ENCODE data around the gene NTN1.

NTN1 gene

DNA sequence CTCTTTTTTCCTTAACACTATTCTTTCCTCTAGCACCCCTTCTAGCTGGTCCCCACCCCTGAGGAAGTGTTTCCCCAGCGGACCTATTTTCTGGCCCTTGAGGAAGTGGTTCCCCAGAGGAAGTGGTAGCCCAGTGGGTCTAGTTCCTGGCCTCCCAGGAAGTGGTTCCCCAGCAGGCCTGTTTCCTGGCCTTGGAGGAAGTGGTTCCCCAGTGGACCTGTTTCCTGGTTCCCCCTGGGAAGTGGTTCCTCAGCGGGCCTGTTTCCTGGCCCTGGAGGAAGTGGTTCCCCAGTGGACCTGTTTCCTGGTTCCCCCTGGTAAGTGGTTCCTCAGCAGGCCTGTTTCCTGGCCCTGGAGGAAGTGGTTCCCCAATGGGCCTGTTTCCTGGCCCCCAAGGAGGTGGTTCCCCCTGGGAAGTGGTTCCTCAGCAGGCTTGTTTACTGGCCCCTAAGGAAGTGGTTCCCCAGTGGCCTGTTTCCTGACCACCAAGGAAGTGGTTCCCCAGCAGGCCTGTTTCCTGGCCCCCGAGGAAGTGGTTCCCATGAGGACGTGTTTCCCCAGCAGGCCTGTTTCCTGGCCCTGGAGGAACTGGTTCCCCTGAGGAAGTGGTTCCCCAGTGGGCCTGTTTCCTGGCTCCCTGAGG is 58.3 kb downstream of the NTN1 start:
- Mint-ChIP-seq H3K4me1 (no peaks in the 10 kb centered on the region), H3K4me3 (no peak overlapping the region), H3K36me3 (ENCODE audit: low read depth) (no peaks in the 10 kb centered on the region), H3K9me3 (peaks cover 2% of the 10 kb centered on the region), H3K27ac (no peak overlapping the region), H3K27me3 (ENCODE audit: low read depth) (peaks cover 10% of the 10 kb centered on the region)
- TF ChIP-seq, protein P1, sequence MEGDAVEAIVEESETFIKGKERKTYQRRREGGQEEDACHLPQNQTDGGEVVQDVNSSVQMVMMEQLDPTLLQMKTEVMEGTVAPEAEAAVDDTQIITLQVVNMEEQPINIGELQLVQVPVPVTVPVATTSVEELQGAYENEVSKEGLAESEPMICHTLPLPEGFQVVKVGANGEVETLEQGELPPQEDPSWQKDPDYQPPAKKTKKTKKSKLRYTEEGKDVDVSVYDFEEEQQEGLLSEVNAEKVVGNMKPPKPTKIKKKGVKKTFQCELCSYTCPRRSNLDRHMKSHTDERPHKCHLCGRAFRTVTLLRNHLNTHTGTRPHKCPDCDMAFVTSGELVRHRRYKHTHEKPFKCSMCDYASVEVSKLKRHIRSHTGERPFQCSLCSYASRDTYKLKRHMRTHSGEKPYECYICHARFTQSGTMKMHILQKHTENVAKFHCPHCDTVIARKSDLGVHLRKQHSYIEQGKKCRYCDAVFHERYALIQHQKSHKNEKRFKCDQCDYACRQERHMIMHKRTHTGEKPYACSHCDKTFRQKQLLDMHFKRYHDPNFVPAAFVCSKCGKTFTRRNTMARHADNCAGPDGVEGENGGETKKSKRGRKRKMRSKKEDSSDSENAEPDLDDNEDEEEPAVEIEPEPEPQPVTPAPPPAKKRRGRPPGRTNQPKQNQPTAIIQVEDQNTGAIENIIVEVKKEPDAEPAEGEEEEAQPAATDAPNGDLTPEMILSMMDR (IDR thresholded peaks at IDR 0.05; ENCODE audit: unreplicated experiment in 3 of 3), result no peak

- TF ChIP-seq, protein P1 (IDR thresholded peaks at IDR 0.05; ENCODE audit: unreplicated experiment in 3 of 3), result no peak
- H3K27ac Mint-ChIP-seq, result no peak overlapping the region
- H3K4me1 Mint-ChIP-seq, result no peaks in the 10 kb centered on the region
- no peaks in the 10 kb centered on the region for H3K36me3 Mint-ChIP-seq (ENCODE audit: low read depth)
- H3K27me3 Mint-ChIP-seq (ENCODE audit: low read depth), result peaks cover 10% of the 10 kb centered on the region
- H3K4me3 Mint-ChIP-seq, result no peak overlapping the region
- H3K9me3 Mint-ChIP-seq, result peaks cover 2% of the 10 kb centered on the region
Observed at GRCh38 chr17:9080296-9080914, 59.1 kb downstream of the NTN1 start.

DNA sequence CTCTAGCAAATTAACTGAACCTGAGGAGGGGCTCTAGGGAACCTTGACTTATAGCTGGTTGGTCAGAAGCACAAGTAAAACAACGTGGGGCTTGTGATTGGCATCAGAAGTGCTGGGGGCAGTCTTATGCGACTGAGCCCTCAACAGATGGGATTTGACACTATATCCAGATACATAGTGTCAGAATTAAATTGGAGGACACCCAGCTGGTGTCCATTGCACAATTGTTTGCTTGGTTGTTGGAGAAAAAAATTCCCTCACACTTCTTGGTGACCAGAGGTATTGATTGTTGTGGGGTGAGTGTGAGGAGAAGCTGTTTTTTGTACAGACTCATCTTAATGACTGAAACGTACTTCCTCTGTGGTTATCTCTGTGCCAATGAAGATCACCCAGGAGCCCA is 59.7 kb downstream of the NTN1 start:
- no peaks in the 10 kb centered on the region for H3K4me1 Mint-ChIP-seq
- no peak overlapping the region for H3K27ac Mint-ChIP-seq
- TF ChIP-seq, protein P1 (IDR thresholded peaks at IDR 0.05; ENCODE audit: unreplicated experiment in 3 of 3), result no peak
- peaks cover 2% of the 10 kb centered on the region for H3K9me3 Mint-ChIP-seq
- H3K4me3 Mint-ChIP-seq, result no peak overlapping the region
- H3K36me3 Mint-ChIP-seq (ENCODE audit: low read depth), result no peaks in the 10 kb centered on the region
- H3K27me3 Mint-ChIP-seq (ENCODE audit: low read depth), result peaks cover 7% of the 10 kb centered on the region

DNA sequence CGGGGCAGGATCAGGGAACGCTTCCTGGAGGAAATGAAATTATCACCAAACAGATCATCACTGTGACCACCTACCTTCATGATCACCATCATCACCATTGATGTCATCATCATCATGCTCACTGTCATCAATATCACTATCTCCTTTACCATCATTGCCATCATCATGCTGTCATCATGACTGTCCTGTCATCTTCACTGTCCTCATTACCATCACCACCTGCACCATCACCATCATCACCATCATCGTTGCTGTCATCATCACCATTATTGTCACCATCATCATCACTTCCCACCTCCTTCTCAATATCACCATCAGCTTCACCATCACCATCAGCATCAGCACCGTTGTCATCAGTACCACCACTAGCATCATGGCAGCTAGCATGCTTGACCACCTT is 65.3 kb downstream of the NTN1 start:
- Mint-ChIP-seq H3K9me3 (no peaks in the 10 kb centered on the region), H3K27me3 (ENCODE audit: low read depth) (no peaks in the 10 kb centered on the region), H3K27ac (no peak overlapping the region), H3K36me3 (ENCODE audit: low read depth) (no peaks in the 10 kb centered on the region), H3K4me3 (no peak overlapping the region), H3K4me1 (no peaks in the 10 kb centered on the region)
- TF ChIP-seq, protein P1 (IDR thresholded peaks at IDR 0.05; ENCODE audit: unreplicated experiment in 3 of 3), result no peak

DNA sequence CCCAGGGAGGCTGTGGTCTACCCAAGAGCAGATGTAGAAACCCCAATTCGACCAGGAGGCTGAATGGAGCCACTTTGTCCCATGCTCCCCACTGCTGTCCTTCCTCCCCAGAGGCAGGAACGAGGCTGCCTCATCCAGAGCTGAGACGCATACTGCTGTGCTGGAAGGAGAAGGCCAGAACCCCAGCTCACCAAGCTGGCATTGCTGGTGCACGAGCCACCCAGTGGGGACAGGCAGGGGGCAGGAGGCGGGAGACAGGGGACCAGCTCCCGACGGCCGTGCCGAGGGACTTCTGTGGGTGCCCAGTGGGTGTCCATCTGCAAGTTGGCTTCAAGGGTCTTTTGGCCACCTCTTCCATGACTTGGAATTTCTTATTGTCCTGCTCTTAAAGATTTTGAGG is 66.6 kb downstream of the NTN1 start:
- H3K4me3 Mint-ChIP-seq, result no peak overlapping the region
- H3K27me3 Mint-ChIP-seq (ENCODE audit: low read depth), result no peaks in the 10 kb centered on the region
- TF ChIP-seq, protein P1 (IDR thresholded peaks at IDR 0.05; ENCODE audit: unreplicated experiment in 3 of 3), result no peak
- H3K4me1 Mint-ChIP-seq, result no peaks in the 10 kb centered on the region
- H3K9me3 Mint-ChIP-seq, result no peaks in the 10 kb centered on the region
- H3K36me3 Mint-ChIP-seq (ENCODE audit: low read depth), result no peaks in the 10 kb centered on the region
- no peak overlapping the region for H3K27ac Mint-ChIP-seq

DNA sequence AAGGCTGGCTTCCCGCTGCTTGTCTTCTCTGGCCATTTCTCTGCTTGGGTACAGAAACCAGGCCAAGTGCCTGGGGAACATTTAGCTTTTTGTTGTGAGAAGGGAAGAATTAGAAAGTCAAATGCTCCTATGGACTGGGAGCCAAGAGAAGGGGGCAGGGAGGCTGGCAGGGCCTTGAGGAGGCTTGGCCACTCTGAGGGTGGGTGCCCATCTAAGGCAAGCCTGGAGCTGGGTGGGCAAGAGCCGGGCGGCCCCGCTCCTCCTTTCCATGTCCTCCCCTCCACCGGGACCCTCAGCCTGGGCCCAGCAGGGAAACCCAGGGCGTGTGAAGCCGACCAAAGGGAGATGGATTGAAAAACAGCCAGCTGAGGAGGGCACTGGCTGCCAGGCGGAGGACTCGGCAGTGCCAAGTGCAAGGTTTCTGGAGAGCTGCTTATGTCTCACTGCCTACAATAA is 69.4 kb downstream of the NTN1 start:
- TF ChIP-seq, protein P1 (IDR thresholded peaks at IDR 0.05; ENCODE audit: unreplicated experiment in 3 of 3), result no peak
- Mint-ChIP-seq H3K4me3 (no peak overlapping the region), H3K9me3 (no peaks in the 10 kb centered on the region), H3K36me3 (ENCODE audit: low read depth) (no peaks in the 10 kb centered on the region), H3K27ac (no peak overlapping the region), H3K4me1 (no peaks in the 10 kb centered on the region), H3K27me3 (ENCODE audit: low read depth) (no peaks in the 10 kb centered on the region)

Data from nephron (organoid).